HG02870 (cell line): ENCODE data around the gene BRD1.
"Not testable (repeated sequence)": the region's sequence is repeated elsewhere in the genome, so short reads cannot be mapped to it uniquely, and the experiment has no call there.

Experiments
- ATAC-seq: cut with Tn5 transposase; IDR thresholded peaks from one replicate; pipeline ENCODE4 v1.9.1; 2021; ENCODE audit warnings: mild to moderate bottlenecking, moderate library complexity; ENCODE audit not compliant: unreplicated experiment

Gene BRD1

GRCh38 chr22:49853981-49854831 is 26.5 kb upstream of the BRD1 start:
- ATAC-seq = peak; percentile 19

- peak; percentile 78 for ATAC-seq
Observed at GRCh38 chr22:49852898-49853894, 25.5 kb upstream of the BRD1 start, which contains the start of gene ZBED4. Gene ZBED4 (plus strand): TSS chr22:49853844. CDS start chr22:49883663, 29,819 bp downstream.

- ATAC-seq = not testable (repeated sequence)
Observed at GRCh38 chr22:49852568-49852897, 24.9 kb upstream of the BRD1 start.

GRCh38 chr22:49850959-49851802 is 23.5 kb upstream of the BRD1 start:
- ATAC-seq = no peak

GRCh38 chr22:49850021-49850911 is 22.6 kb upstream of the BRD1 start:
- ATAC-seq = no peak

GRCh38 chr22:49849161-49850020 is 21.7 kb upstream of the BRD1 start:
- no peak for ATAC-seq

GRCh38 chr22:49848690-49849160 is 21.1 kb upstream of the BRD1 start:
- no peak for ATAC-seq

- ATAC-seq = no peak
Observed at GRCh38 chr22:49847751-49848689, 20.3 kb upstream of the BRD1 start.

GRCh38 chr22:49845666-49846459 is 18.2 kb upstream of the BRD1 start:
- ATAC-seq = no peak

- no peak for ATAC-seq
Observed at GRCh38 chr22:49845241-49845640, 17.6 kb upstream of the BRD1 start.

- ATAC-seq = no peak
Observed at GRCh38 chr22:49838771-49839717, 11.4 kb upstream of the BRD1 start.

GRCh38 chr22:49833340-49834007 is 5.8 kb upstream of the BRD1 start:
- ATAC-seq = no peak

- no peak for ATAC-seq
Observed at GRCh38 chr22:49829044-49829853, 1.6 kb upstream of the BRD1 start.

- ATAC-seq = no peak
Observed at GRCh38 chr22:49828599-49828965, 909 bp upstream of the BRD1 start.
